ENCODE results near the gene KRT6A.

GRCh38 chr12:52464897-52465296, 28.2 kb downstream of the KRT6A start:
- TF ChIP-seq CTCF (IDR thresholded peaks at IDR 0.05), result no peak
- TF ChIP-seq EP300 (IDR thresholded peaks at IDR 0.05), result no peak
